HG02623 (cell line): ENCODE measurements around the gene DOCK7.
"Not testable (repeated sequence)": the region's sequence is repeated elsewhere in the genome, so short reads cannot be mapped to it uniquely, and the experiment has no call there.

ENCODE experiments used
- ATAC-seq: cut with Tn5 transposase; IDR thresholded peaks from one replicate; pipeline ENCODE4 v1.9.1; 2021; ENCODE audit warnings: moderate library complexity; ENCODE audit not compliant: unreplicated experiment

Gene DOCK7

DNA sequence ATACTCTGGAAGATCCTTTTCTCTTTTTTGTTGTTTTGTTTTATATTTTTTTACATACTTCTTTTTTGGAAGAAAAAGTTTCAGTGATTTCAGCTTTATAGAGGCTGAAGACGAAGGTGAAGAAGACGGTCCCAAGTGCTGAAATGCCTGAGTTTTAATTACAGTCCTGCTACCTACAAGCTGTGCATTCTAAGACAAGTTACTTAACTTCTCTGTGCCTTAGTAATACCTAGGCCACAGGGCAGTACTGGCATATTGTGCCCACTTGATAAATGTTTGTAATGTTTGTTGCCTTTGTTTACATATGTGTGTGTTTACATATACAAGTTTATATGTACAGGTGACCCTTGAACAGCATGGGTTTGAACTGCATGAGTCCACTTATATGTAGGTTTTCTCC, 147.1 kb downstream of the DOCK7 start:
- no peak for ATAC-seq

DNA sequence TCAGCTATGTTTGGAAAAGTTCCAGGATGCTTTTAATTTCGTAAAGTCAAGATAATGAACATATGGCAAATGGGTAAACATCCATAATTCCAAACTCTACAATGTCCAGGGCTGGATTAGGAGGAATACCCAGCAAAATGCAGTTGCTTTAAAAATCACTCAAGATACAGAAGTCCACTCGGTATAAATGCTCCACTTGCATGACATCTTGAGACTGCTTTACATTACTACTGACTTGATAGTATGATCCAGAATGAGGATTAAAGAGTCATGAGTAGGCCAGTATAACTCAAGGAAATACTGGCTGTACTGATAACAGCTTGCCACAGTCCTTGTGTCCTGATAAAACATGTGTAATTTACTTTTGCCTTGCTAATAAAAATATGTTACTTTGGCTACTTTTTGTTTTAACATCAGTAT, 149.1 kb downstream of the DOCK7 start:
- no peak for ATAC-seq

DNA sequence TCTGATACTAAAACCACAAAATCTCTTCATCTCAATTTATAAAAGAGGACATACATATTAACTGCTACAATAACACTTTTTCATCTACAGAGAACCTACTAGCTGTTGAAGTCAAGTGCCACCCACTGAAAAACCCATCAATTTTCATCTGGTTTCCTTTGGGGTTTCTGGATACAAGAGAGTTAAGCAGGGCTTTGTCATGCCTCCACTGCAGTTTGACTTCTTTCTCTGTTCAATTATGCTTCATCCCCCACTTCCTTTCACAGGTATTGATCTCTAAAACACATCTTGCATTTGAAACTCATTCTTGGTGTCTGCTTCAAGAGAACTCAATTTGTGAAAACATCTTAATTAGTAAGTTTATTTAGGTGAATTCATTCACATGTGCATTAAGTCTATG, 151.3 kb downstream of the DOCK7 start:
- no peak for ATAC-seq

DNA sequence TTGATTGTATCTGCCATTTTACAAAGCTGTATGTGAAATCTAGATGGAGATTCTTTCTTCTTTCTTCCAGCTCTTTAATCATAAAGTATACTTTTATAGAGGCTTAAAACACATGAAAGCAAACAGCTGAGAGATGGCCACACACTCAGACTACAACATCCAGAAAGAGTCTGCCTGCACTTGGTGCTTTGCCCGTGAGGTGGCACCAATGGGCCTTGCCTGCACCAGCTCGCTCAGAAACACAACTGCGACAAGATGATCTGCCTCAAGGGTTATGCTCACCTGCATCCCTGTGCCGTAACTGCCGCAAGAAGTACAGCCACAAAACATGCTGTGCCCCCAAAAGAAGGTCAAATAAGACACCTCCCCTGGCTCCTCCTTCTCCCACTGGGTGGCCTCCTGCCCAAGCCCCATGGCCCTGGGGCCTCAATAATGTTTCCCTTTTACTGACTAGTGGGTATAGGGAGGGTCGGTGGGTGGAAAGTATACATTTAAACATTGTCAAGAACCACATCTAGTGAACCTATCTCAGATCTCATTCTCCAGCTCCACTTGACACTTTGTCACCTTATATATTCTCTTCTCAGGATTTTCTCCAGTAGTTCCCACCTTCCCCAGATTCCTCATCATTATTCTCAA, 157.6 kb downstream of the DOCK7 start:
- ATAC-seq: no peak

DNA sequence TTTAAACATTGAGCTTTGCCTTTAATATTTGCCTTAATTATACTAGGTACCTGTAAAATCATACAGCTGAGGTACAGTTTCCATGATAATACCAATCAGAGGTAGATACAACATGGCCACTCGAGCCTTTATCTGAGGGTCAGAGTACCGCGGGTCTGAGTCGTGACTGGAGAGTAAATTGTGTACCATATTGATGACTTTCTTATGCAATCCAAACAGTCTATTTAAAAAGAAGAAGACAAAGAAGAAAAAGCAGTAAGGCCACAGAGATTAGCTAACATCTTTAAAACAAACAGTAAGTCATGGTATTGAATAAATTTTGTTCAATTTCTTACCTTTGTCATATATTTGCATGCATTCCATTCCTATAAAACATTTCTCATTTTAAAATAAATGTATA, 159.0 kb downstream of the DOCK7 start:
- ATAC-seq: no peak

DNA sequence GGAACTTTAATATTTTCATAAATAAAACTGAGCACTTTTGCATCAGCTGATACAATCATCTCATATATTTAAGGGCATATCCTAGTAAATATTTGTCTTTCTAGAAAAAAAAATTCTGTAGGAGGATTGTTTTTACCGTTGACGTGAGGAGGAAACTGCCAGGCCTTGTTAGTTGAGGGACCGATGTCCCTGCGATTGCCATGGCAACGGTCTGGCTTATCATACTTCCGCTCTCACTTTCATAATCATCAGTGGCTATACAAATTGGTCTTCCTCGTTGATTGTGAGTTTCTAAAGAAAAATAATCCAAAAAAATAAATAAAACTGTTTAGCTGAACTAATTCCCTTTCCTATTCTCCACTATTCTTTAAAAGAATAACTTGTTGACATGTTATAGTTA, 160.2 kb downstream of the DOCK7 start:
- ATAC-seq: no peak

DNA sequence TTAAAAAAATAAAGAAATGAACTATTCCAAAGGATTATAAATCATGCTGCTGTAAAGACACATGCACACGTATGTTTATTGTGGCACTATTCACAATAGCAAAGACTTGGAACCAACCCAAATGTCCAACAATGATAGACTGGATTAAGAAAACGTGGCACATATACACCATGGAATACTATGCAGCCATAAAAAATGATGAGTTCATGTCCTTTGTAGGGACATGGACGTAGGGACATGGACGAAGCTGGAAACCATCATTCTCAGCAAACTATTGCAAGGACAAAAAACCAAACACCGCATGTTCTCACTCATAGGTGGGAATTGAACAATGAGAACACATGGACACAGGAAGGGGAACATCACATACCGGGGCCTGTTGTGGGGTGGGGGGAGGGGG, 160.8 kb downstream of the DOCK7 start:
- ATAC-seq: not testable (repeated sequence)

DNA sequence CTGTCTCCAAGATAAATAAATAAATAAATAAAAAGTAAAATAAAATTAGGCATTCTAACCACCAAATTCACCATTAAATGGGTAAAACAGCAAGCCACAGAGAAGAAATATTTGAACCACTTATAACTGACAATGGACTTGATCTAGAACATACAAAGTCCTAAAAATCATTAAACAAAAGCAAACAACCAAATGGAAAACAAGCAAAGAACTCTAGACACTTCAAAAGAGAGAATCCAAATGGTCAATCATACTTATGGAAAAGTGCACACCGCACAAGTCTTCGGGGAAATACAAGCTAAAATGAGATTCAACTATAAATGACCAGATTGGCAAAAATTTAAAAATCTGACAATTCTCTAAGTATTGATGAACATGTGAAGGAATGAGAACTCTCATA, 164.3 kb downstream of the DOCK7 start:
- no peak for ATAC-seq

DNA sequence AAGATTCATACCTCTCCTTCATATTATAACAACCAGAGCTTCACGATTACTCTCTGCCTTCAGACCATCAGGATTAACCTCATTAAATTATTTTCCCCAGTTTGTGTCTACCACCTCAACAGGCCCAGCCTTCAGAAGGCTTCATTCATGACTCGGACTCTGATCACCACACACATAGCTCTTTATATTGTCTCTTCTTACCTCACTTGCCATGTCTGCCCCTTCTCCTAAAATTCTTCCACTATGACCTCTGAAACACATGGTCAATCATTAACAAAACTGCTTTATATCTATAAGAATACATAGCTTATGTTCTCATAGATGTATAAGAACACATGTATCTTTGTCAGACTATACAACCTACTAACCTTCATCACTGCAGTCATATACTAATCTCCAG, 171.6 kb downstream of the DOCK7 start:
- no peak for ATAC-seq

DNA sequence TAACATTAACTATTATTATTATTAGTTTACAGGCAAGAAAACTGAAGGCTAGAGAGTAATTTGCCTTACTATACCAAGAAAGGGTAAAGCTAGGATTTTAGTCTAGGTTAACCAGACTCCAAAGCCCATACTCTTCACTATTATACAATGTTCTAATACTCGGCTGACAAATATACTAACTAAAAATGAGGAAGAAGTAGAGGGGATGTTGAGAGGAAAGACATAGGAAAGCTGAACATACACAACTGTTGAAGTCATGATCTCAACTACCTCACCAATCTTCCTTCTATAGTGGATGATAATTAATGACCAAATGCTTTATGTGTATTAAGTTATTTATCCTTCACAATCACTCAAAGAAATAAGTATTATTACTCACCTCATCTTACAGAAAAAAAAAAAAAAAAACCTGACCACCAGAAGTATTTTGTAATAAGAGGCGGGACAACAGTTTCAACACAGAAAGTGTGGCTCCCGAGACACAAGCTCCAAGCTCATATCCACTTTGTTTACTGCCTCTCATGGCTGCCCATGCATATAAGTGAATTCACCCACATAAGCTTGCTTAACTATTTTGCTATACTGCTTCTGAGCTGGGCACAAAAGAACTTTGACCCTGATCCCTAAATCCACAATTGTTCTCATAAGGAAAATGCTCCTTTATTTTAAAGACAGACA, 173.3 kb downstream of the DOCK7 start:
- ATAC-seq: no peak

DNA sequence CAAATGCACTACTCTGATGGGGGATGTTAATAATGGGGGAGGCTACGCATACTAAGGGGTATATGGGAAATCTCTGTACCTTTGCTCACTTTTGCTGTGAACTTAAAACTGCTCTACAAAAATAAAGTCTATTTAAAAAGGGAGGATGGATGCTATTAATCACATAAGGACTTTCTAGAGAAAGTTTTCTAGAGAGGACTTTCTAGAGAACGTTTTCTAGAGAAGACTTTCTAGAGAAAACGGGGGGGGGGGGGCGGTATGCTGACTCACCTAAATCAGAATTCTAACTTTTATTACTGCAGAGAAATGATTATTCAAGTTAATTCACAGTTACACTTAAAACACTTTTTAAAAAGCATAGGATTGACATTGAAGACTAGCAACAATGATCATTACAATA, 175.2 kb downstream of the DOCK7 start:
- no peak for ATAC-seq

DNA sequence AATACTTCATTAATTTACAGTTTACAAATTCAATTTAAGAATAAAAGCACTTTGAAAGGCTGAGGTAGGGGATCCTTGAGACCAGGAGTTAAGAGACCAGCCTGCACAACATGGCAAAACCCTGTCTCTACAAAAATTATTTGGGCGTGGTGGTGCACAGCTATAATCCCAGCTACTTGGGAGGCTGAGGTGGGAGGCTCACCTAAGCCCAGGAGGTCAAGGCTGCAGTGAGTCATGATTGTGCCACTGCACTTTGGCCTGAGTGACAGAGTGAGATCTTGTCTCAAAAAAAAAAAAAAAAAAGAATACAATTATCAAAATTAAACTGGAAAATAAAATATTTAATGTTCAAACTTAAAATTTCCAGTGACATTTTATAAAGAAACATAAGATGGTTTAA, 179.2 kb downstream of the DOCK7 start:
- ATAC-seq: no peak

DNA sequence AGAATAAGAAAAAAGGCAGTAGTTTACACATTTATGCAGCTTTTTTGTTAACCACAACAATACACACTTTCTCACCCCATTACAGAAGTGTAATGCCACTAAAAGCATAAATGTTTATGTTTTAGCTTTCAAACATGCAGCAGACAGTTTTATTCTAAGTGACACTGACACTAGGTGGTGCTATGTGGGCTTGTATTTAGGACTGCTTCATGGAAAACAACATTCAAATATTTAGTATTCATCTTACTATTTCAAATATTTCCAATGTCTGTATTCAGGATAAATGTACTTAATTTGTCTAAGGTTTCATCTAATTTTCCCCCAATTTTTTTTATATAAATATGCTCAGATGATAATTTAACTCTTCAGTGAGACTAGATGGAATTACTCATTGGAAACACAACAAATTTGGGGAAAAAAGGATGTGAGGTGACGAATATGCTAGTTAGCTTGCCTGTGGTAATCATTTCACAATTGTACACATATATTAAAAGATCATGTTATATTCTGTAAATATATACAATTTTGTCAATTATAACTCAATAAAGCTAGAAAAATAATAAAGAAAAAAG, 179.9 kb downstream of the DOCK7 start:
- ATAC-seq: no peak

DNA sequence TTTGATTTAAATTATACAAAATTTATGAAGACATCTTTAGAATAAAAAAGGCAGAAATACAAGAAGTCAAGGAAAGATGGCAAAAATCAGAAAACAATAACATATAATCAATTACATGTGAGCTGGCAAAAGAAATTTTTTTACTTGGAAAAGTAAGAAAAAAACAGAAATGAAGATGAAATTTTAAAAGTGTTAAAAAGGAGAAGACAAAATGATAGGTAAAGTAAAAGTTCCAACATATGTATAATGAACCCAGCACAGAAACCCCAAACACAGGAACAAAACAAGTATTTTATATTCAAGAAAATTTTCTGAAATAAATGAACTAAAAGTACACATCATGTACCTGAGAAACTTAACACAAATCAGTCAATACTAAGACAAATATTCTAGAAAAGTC, 188.0 kb downstream of the DOCK7 start:
- no peak for ATAC-seq

DNA sequence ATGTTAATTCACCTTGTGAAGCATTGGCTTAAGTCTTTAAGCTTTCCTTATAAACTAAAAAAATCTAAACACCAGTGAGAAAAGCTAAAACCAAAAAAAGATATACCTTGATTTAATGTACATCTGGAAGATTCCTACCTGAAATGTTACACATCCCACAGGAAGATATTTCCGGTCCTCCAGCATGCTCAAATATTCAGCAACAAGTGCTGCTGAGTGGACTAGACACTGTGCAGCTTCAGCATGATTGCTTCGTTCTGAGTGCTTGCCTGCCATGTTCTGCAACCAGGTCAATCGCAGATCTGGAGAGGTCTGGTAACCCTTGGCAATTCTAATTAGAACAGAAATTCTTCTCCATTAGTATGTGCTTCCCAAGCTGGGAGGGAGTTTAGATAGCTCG, 194.0 kb downstream of the DOCK7 start:
- no peak for ATAC-seq

DNA sequence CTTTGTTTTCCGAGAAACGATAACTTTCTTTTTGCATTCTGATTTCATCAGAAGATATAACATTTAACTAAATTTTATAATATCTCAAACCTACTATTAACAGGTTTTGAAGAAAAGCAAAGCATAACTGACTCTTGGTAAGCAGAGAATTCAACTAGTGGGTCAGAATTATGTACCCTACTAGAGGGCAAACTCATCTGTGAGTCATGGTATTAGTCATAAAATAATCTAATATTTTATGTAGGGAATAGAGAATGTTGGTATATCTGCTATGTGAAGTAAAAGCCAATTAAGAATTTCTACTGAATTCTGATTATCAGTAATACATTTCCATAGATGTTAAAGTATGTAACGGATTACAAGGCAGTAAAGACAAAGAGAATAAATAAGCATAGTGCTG, 194.5 kb downstream of the DOCK7 start:
- ATAC-seq: no peak

DNA sequence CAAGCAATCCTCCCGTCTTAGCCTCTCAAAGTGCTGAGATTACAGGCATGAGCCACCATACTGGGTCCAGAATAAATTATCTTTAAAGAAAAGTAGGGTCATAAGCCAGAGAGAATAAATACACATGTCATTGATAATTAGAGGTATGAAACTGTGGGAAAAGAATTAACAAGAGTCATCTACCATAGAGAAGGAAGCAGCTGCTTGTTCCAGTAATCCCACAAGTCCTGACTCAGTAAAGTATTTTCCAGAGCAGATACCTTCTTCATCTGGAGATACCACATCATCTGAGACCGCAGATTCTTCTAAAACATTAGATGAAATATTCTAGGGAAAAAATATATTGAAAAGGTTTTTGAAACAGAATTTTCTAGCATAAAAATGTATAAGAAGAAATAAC, 195.7 kb downstream of the DOCK7 start:
- ATAC-seq: no peak

DNA sequence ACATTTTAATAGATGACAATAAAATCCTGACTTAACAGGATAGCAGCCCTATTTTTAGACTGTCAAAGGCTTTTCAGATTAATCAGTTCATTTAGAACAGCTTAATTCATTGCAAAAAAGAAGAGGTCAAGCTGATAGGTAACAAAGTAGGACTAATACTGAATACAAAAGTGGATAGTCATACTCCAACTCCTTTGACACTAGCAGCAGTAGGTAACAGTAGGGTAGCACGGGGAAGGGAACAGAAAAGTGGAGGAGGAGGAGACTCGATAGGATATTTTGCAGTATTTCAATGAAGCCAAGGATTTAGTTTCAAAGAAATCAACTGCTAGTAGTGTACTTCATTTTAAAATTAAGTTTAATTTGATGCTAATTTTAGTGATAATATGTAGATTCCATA, 200.2 kb downstream of the DOCK7 start:
- ATAC-seq: no peak

DNA sequence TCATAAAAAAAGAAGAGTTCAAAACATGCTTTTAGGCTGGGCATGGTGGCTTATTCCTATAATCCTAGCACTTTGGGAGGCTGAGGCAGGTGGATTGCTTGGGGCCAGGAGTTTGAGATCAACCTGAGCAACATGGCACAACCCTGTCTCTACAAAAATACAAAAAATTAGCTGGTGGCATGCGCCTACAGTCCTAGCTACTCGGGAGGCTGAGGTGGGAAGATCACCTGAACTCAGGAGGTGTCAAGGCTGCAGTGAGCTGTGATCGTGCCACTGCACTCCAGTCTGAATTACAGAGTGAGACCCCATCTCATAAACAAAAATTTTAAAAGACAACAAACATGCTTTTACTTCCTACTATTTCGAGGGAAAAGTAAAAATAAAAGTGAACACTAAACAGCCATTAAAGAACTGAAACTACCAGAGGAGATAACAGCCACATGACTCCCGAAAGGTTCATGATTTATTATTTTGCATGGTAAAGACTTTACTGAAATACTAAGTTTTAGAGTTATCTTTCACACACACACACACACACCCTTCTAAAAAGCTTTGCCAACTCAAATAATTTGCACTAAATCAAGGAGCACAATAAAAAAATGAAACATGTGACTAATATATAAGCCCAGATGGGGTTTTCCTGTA, 203.2 kb downstream of the DOCK7 start:
- no peak for ATAC-seq

DNA sequence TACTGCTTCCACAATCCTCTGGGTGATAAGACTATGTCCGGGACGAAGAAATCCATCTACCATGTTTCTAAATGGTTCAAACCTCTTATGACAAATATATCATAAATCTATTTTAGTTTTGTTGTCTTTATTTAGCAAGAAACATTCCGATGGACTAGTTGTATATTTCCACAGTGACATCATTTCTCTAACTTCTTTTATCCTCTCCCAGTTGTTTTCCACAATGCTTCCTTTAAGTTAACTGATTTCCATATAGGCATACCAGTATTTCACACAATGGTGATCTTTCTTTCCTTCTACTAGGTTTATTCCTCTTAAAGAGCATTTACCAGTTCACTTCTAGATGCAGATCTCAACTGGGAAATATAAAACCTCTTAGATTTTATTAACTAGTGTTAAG, 206.5 kb downstream of the DOCK7 start:
- ATAC-seq: no peak

DNA sequence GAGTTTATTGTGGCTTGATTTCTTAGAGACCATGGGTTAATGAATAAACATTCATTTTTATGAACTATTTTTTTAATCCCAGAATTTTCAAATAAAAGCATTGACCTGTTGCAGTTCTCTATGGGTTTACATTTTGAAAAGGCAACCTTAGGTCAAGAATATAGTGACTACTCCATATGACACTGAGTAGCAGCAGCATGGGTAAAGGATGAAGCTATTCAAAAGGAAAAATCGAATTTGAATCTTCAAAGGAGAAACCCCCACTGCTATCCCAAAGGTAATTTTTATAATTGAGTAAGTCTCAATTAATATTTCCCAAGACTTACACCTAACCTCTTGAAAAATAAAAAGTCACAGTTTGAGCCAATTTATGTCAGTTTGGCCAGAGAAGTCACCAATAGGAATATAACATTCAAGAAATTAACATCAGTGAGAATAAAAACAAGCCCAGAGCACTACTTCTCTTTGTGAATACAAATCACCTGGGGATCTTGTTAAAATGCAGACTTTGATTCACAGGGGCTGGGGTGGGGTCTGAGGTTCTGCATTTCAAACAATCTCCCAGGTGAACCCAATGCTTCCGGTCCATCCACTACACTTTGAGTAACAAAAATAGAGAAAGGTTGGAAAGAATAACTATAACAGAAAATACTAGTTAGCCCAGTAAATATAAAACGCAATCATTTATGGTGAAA, 211.5 kb downstream of the DOCK7 start:
- no peak for ATAC-seq

DNA sequence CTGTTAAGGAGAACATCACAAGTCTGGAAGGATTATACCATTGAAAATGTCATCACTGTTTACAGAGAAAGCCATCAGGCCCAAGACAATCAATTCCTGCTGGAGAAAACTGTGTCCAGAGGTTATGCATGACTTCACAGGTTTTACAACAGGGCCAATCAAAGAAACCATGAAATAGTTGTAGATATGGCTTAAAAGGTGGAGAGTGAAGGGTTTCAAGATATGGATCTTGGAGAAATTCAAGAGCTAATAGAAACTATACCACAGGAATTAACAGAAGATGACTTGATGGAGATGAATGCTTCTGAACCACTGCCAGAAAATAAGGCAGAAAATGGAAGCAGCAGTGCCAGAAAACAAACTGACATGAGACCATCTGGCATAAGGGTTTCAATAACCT, 221.1 kb downstream of the DOCK7 start:
- ATAC-seq: no peak
